SIG-M5 (cell line): ENCODE results near the gene BCL11B.

Experiments used
- DNase-seq: peaks from one replicate; lab custom pipeline; 2025; lab: John Stamatoyannopoulos, UW

BCL11B gene

GRCh38 chr14:99286761-99287160 lies 14.8 kb upstream of the BCL11B start:
- DNase-seq: no peak

GRCh38 chr14:99284254-99285004 lies 12.4 kb upstream of the BCL11B start:
- no peak for DNase-seq

GRCh38 chr14:99282261-99283050 lies 10.5 kb upstream of the BCL11B start:
- no peak for DNase-seq

GRCh38 chr14:99281396-99281795 lies 9.4 kb upstream of the BCL11B start:
- DNase-seq: no peak

DNA sequence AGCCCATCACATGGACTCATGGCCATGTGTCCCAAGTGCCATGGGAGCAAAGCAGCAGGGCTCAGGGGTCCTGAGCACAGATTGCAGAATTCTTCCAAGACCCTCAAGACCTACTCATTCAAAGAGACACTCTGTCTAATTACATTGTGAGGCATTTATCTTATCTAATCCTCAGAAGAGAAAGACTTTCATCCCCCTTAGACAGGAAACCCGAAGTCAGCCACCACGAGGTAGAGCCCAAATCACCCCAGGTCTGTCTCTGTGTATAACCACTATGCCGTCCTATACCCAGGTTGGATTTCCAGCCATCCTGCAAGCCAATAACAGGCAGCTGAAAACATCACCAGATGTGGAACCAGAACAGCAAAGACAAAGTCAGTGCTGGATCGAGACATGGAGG lies 8.9 kb upstream of the BCL11B start:
- no peak for DNase-seq

- no peak for DNase-seq
Measured at GRCh38 chr14:99280066-99280731, 8.2 kb upstream of the BCL11B start.

DNA sequence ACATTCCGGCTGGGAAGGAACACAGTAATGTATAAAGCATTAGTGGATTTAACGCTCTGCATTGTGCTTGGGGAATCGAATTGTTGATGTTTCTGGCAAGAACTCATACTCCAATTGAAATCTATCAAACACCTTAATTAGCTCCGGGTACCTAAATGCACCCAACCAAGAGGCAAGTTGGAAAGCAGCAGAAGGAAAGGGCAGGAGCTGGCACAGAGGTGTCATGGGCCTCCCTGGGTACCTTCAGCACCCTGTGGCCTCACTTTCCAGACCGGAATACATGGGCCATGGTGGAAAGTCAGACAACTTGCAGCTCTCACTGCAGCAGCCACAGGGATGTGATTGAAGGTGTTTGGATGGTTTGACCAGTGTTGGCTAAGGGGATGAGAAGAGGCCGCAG lies 6.8 kb upstream of the BCL11B start:
- no peak for DNase-seq

GRCh38 chr14:99277530-99277929 lies 5.5 kb upstream of the BCL11B start:
- DNase-seq: no peak

DNA sequence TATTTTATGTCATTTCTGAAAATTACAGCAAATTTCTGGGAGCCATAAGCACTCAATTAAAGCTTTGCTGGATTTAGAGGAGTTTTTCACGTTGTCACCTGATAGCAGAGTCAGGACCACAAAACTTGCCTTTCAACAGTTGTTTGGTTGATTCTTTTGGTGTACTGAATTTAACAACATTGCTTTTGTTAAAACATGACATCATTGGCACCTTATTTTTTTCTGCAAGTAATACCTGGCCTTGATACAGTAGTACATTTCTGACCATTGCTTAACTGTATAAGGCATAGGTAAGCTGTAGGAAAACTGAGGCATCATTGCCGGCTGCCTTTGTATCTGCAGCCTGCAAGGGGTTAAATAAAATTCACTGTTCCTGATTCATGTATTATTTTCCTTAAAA lies 4.5 kb upstream of the BCL11B start:
- DNase-seq: no peak

- DNase-seq: no peak
Measured at GRCh38 chr14:99275222-99275584, 3.2 kb upstream of the BCL11B start.

DNA sequence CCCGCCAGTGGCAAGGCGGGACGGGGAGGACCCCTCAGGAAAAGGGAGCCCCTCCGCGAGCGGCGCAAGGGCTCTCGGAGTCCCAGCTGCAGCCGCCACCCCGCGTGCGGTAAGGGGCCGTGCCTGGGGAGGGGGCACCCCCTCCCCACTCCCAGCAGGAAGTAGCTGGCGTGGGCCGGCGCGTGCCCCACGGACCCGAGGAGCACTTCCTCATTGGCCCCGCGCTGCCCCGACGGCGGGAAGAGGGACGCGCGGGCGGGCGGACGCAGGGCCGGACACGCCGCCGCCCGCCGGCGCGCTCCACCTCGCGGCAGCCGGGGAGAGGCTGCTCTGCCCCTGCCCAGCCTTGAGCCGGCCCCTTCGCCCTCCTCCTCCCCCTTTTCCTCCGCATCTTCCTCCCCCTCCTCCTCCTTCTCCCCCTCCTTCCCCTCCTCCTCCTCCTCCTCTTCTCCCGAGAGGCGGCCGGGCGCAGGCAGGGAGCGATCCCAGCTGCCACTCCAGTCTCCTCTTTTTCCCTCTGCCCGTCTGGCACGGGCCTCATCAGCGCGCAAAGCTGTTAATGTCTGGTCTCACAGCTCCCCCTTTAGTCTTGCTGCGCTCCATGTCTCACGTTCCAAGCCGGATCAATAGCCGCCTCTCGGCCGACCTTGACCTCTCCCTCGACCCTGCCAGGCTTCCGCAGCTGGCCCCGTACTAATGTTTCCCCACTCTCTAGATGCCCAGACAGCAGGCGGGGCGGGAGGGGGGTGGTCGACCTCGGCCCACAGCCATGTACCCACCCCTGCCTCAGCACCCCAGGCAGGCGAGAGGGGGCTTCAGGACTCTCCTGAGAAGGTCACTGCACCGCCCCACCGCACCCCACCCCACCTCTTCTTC lies 2.6 kb upstream of the BCL11B start:
- DNase-seq: no peak

DNA sequence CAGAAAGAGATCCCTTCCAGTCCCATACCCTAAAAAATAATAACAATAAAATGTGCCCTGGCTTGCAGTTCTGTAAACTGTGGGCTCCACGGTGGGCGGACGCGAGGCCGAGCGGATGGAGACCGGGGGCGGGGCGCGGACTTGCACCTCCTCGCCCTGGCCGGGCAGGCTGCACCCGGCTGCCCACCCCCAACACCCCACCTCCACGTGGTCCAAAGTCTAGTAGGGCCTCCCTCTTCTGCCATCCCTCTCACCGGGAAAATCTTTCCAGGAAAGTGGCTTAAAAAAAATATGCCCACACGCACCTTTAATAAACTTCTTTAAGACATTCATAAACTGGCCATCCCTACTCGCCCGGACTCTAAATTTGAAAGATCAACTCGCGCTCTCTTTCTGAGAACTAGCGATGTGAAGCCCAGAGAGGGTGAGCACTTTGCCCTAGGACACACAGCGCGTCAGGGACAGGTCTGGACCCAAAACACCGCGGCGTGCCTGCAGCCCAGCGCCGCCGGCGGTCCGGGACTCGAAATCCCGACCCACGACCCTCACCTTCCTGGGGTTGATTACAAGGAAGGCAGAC lies 1.9 kb upstream of the BCL11B start:
- DNase-seq: no peak

DNA sequence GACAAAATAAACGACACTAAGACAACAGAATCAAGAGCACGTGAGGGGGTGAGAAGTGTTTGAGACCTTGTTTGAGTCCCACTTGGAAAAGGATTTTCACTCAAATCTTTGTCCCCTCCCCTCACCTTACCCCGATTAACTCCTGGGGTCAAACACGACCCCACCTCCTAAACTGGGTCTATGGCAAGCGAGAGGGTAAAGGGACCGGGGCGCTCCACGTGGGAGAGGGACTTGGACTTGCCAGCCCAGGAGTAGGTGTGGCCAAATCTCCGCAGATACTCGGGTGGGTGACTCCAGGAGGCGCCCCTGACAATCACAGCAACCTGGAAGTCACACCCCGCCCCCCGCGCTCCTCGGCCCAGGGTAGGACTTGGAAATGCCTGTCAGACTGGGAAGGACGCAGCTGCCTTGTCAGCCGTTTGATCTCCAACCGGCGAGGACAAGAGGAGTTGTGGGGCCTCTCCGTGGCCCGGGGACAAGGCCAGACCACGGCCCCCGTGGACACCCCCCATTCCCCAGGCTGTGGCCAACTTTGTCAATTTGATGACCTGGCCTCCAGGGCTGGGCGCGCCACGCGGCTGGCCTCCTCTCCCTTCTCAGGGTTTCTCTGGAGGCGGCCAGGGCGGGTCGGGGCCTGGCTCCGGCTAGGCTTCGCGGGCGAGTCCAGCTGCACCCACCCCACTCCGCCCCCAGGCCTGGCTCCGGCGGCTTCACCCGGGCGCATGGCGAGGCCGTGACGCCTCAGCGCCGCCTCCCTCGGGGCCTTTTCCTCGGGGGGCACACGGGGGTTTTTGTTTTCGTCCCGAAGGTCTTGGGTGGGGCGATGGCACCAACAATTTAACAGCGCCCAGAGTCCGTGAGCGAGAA lies 1.1 kb upstream of the BCL11B start:
- no peak for DNase-seq

DNA sequence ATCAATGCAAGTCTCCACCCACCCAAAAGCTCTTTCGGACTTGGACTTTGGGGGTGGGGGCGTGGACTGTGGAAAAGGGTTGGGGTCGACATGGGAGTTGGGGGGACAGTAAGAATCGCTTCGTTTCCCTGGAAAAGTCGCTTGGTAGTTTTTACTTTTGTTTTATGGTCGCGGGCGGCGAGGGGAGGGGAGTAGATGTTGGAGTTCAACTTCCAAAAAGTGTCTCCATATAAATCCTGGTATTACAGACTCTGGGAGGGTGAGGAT lies 568 bp upstream of the BCL11B start:
- no peak for DNase-seq

GRCh38 chr14:99271221-99271941 lies 616 bp downstream of the BCL11B start:
- DNase-seq: no peak

DNA sequence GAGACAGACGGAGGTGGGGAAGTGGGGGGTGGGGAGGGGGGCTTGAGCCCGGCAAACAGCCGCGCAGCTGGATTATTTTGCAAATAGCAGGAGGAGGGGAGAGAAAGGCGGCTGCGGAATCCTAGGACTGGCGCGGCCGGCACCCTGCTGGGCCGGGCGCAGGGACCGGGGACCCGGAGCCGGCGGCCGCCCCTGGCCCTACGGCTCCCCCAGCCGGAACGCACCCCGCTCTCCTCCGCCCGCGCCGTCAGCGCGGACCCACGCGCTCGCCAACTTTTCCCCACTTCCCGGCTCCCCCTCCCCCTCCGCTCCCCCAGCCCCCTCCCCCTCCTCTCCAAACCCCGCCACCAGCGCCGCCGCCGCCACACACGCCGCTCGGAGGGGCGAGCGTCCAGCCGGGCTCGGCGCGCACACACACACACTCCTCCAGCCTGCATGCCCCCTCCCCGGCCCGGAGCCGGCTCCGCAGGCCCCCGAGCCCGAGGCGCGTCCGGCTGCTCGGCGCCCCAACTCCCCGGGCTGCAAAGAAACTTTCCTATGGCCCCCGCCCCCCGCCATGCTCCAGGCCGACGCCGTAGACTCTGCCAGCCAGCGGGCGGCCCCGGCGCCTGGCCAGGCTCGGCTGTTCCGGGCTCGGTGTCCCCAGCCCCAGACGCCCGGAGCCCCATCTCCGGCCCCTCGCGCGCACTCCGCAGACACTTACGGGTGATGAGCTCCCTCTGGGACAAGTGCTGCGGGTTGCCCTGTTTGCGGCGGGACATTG lies 1.4 kb downstream of the BCL11B start:
- DNase-seq: no peak

DNA sequence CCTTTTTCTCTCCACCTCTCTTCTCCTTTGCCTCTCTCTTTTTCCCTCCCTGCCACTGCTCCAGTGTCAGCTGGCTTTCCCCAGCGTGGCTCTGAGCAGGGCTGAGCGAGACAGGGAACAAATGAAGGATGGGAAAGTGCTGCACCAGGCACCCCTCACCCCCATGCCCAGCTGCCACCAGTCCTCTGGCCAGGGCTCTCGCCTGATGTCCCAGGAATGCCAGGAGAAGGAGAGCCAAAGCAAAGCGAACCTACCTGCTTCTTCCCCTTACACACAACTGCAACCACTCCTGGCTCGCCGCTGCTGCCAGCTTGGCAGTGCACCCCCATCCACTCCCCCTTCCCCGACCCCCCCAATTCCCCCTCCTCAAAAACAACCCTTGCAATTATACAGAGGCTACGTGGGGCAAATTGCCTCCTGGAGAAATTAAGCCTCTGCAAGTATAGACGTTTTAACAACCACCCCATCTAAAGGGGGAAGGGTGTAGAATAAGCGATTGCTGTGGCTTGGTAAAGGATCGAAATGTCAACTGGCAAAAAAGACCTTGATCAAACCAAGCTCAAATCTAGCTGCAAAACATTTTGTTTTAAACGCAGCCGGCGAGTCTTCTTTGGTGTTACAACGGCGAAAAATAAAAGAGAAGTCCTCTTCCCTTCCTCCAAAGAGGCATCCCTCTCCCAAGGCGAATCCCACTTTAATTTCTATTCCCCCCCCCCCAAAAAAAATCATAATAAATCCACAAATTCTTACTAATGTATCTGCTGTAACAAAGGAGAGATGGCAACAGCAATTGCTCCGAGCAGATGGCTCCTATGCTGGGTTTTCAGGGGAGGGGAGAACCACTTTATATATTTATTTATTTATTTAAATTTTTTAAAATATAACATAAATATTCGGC lies 2.9 kb downstream of the BCL11B start:
- no peak for DNase-seq
